ENCODE data around the gene CT45A8. TPM values are rescaled to one million over a fixed set of nuclear protein-coding genes. Genes with fewer than 3 reads are reported as not detected.
"Not testable (repeated sequence)": the region's sequence is repeated elsewhere in the genome, so short reads cannot be mapped to it uniquely, and the experiment has no call there.

Gene CT45A8
- total and polyA plus RNA-seq, 2 of the 8 experiments (the other 6 are each of a cell fraction or from before 2014, with no cell fraction given) = not detected

GRCh38 chrX:135871712-135872111 is 17.4 kb upstream of the CT45A8 start, which contains the start of gene CT45A9:
Gene CT45A9 (minus strand): TSS chrX:135871812. CDS start chrX:135868061, 3,751 bp downstream.
- H3K23ac ChIP-seq (ENCODE audit: insufficient read length); H4K20me1 ChIP-seq (replicated peaks in 1 of 2; ENCODE audit: control insufficient read depth in 1 of 2, insufficient read depth in 2 of 2, low read length in 2 of 2); H2BK120ac ChIP-seq (replicated peaks; ENCODE audit: low read depth, low read length); H3K9me3 ChIP-seq (ENCODE audit: insufficient read depth in 2 of 2, low read depth in 1 of 2, low read length in 1 of 2); H3K4me3 ChIP-seq (ENCODE audit: extremely low read depth in 1 of 4, insufficient read depth in 2 of 4, low read depth in 3 of 4, low read length in 4 of 4); H4K91ac ChIP-seq (replicated peaks; ENCODE audit: insufficient read length, low read length); H3K14ac ChIP-seq (ENCODE audit: insufficient read length); H3K9ac ChIP-seq (replicated peaks in 1 of 4; ENCODE audit: extremely low read depth in 1 of 4, low read depth in 3 of 4, low read length in 3 of 4); H2BK12ac ChIP-seq (ENCODE audit: low read depth, low read length); H3K36me3 ChIP-seq (ENCODE audit: control insufficient read depth in 2 of 4, insufficient read depth in 4 of 4, low read length in 3 of 4); H4K8ac ChIP-seq (ENCODE audit: extremely low read depth, insufficient read depth, low read length); H3K56ac ChIP-seq (replicated peaks; ENCODE audit: insufficient read length, low read depth, low read length); H3K79me2 ChIP-seq (ENCODE audit: control insufficient read depth in 1 of 2, insufficient read depth in 2 of 2, low read length in 2 of 2); H3K27me3 ChIP-seq (replicated peaks in 1 of 4; ENCODE audit: control insufficient read depth in 3 of 4, extremely low read depth in 1 of 4, insufficient read depth in 3 of 4, low read length in 3 of 4); H3K27ac ChIP-seq (ENCODE audit: low read depth, low read length); H3K18ac ChIP-seq (ENCODE audit: extremely low read depth, low read length); H3K4me1 ChIP-seq (replicated peaks in 1 of 4; ENCODE audit: control insufficient read depth in 3 of 4, insufficient read depth in 4 of 4, low read length in 3 of 4); POLR2A ChIA-PET (ENCODE audit: partially characterized antibody); H2AFZ ChIP-seq (ENCODE audit: low read length); H3K23me2 ChIP-seq (ENCODE audit: low read depth, low read length); H3K79me1 ChIP-seq (ENCODE audit: low read depth, low read length); CTCF ChIA-PET (ENCODE audit: partially characterized antibody); H3K4me2 ChIP-seq (ENCODE audit: insufficient read depth in 1 of 2, low read depth in 2 of 2, low read length in 2 of 2); DNase-seq (ENCODE audit: low read depth in 1 of 2, low spot score in 2 of 2); H2BK5ac ChIP-seq (ENCODE audit: low read depth, low read length); H2BK15ac ChIP-seq (ENCODE audit: low read length); FAIRE-seq; H4K5ac ChIP-seq (ENCODE audit: insufficient read length, low read depth, low read length); H2AK5ac ChIP-seq (ENCODE audit: low read depth, low read length); H2BK20ac ChIP-seq (ENCODE audit: low read length); H3K4ac ChIP-seq (replicated peaks; ENCODE audit: insufficient read length, low read depth, low read length): not testable (repeated sequence)
- WGBS, 2 experiments (ENCODE audit: extremely low coverage in 1 of 2, insufficient coverage in 1 of 2, insufficient read length in 1 of 2, insufficient replicate concordance in 2 of 2, low coverage in 1 of 2, low lambda C conversion rate in 2 of 2, missing lambda C conversion rate in 1 of 2) = no CpG with 5 or more reads among the region's 17 CpGs

- H3K27ac ChIP-seq (ENCODE audit: low read depth, low read length); H3K27me3 ChIP-seq (replicated peaks in 1 of 4; ENCODE audit: control insufficient read depth in 3 of 4, extremely low read depth in 1 of 4, insufficient read depth in 3 of 4, low read length in 3 of 4); H3K36me3 ChIP-seq (ENCODE audit: control insufficient read depth in 2 of 4, insufficient read depth in 4 of 4, low read length in 3 of 4); H3K23ac ChIP-seq (ENCODE audit: insufficient read length); H4K91ac ChIP-seq (replicated peaks; ENCODE audit: insufficient read length, low read length); CTCF ChIA-PET (ENCODE audit: partially characterized antibody); POLR2A ChIA-PET (ENCODE audit: partially characterized antibody); H4K20me1 ChIP-seq (replicated peaks in 1 of 2; ENCODE audit: control insufficient read depth in 1 of 2, insufficient read depth in 2 of 2, low read length in 2 of 2); H3K4me1 ChIP-seq (replicated peaks in 1 of 4; ENCODE audit: control insufficient read depth in 3 of 4, insufficient read depth in 4 of 4, low read length in 3 of 4); DNase-seq (ENCODE audit: low read depth in 1 of 2, low spot score in 2 of 2); H2BK20ac ChIP-seq (ENCODE audit: low read length); H2AFZ ChIP-seq (ENCODE audit: low read length); H3K18ac ChIP-seq (ENCODE audit: extremely low read depth, low read length); H2BK12ac ChIP-seq (ENCODE audit: low read depth, low read length); FAIRE-seq; H2BK120ac ChIP-seq (replicated peaks; ENCODE audit: low read depth, low read length); H2BK15ac ChIP-seq (ENCODE audit: low read length); H2AK5ac ChIP-seq (ENCODE audit: low read depth, low read length); H2BK5ac ChIP-seq (ENCODE audit: low read depth, low read length); H4K5ac ChIP-seq (ENCODE audit: insufficient read length, low read depth, low read length); H3K14ac ChIP-seq (ENCODE audit: insufficient read length); H3K79me2 ChIP-seq (ENCODE audit: control insufficient read depth in 1 of 2, insufficient read depth in 2 of 2, low read length in 2 of 2); H3K9ac ChIP-seq (replicated peaks in 1 of 4; ENCODE audit: extremely low read depth in 1 of 4, low read depth in 3 of 4, low read length in 3 of 4); H3K4me2 ChIP-seq (ENCODE audit: insufficient read depth in 1 of 2, low read depth in 2 of 2, low read length in 2 of 2); H3K23me2 ChIP-seq (ENCODE audit: low read depth, low read length); H3K79me1 ChIP-seq (ENCODE audit: low read depth, low read length); H3K9me3 ChIP-seq (ENCODE audit: insufficient read depth in 2 of 2, low read depth in 1 of 2, low read length in 1 of 2); H4K8ac ChIP-seq (ENCODE audit: extremely low read depth, insufficient read depth, low read length); H3K56ac ChIP-seq (replicated peaks; ENCODE audit: insufficient read length, low read depth, low read length); H3K4me3 ChIP-seq (ENCODE audit: extremely low read depth in 1 of 4, insufficient read depth in 2 of 4, low read depth in 3 of 4, low read length in 4 of 4); H3K4ac ChIP-seq (replicated peaks; ENCODE audit: insufficient read length, low read depth, low read length): not testable (repeated sequence)
- WGBS, 2 experiments (ENCODE audit: extremely low coverage in 1 of 2, insufficient coverage in 1 of 2, insufficient read length in 1 of 2, insufficient replicate concordance in 2 of 2, low coverage in 1 of 2, low lambda C conversion rate in 2 of 2, missing lambda C conversion rate in 1 of 2) = no CpG with 5 or more reads among the region's 17 CpGs
Measured at GRCh38 chrX:135837180-135837579, 17.2 kb downstream of the CT45A8 start, which contains the start of gene CT45A7. Gene CT45A7 (minus strand): TSS chrX:135837280. CDS start chrX:135833533, 3,747 bp downstream.
